Brain microvascular endothelial cell (primary cell): ENCODE measurements around the gene TMEM150C.

Source experiments
- DNase-seq: peaks from one replicate; pipeline ENCODE4 v3.0.0-alpha.2; 2020
- H3K27ac ChIP-seq: fragments of 250-450 bp; sonication (Bioruptor Pico); 2 replicates; pipeline ENCODE4 v1.5.1; 2020; ENCODE audit warnings: mild to moderate bottlenecking, moderate library complexity
- H3K27me3 ChIP-seq: fragments of 250-450 bp; sonication (Bioruptor Pico); replicated peaks from 2 replicates; pipeline ENCODE4 v1.5.1; 2020; ENCODE audit warnings: mild to moderate bottlenecking
- H3K36me3 ChIP-seq: fragments of 250-450 bp; sonication (Bioruptor Pico); replicated peaks from 2 replicates; pipeline ENCODE4 v1.5.1; 2020; ENCODE audit warnings: mild to moderate bottlenecking
- H3K4me3 ChIP-seq: 2 replicates; pipeline ENCODE4 v1.5.1; 2011; ENCODE audit warnings: low read depth, mild to moderate bottlenecking, control low read depth, low read length, moderate library complexity
- in situ Hi-C: cut with HindIII; loops from 2 replicates; pipeline ENCODE4 v1.10.0; 2017; ENCODE audit warnings: low sequenced_read_pairs, low pct_ligation_motif_present
- TF ChIP-seq, protein P1 (sequence below): IDR thresholded peaks from 2 replicates; pipeline ENCODE4 v1.5.1; 2011; ENCODE audit warnings: low read depth, mild to moderate bottlenecking, moderate library complexity, low read length, control low read depth, inconsistent platforms; ENCODE audit errors: missing control alignments

Gene TMEM150C

DNA sequence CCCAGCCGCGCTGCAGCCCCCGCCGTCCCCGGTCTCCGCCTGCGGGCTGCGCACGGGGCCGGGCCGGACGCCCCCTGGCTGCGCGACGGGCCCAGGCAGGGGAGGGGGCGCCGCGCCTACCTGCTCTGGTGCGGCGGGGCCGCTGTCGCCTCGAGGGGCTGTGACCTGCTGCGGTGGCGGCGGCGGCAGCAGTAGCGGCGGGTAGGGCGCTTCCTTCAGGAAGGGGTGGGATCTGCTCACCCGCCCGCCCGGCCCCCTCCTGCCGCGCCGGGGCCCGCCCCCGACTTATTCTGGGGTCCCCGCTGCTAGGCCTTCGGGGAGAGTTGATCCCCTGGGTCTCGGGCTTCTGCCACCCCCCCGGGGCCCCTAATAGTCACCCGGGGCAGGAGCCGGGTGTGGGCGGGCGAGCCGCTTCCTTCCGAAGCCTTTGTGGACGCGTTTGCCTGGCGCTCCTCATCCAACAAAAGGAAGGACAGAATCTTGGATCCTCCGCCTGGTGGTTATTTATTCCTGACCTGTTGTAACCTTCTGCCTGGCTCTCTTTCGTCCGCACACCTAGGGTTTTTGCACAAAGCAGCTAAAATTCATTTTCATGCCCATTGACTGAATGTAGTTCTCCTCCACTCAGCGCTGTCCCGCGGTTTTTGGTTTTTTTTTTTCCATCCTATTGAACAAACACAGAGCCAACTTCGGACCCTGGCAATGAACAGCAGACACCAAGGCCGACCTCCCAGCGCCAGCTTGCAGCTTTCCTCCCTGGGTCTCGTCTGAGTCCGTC lies at the start of gene TMEM150C:
TMEM150C (minus strand) TSS at position 203 of the 778 bp plus-strand sequence. CDS start 57,331 bp downstream, outside the sequence.
- no peak within 1 kb of the TSS for H3K27ac ChIP-seq
- H3K27me3 ChIP-seq = no peaks in the 10 kb centered on the region
- DNase-seq = no peak
- H3K4me3 ChIP-seq = peak within 1 kb of the TSS; percentile 53
- H3K36me3 ChIP-seq = no peaks in the 10 kb centered on the region
- TF ChIP-seq, protein P1, sequence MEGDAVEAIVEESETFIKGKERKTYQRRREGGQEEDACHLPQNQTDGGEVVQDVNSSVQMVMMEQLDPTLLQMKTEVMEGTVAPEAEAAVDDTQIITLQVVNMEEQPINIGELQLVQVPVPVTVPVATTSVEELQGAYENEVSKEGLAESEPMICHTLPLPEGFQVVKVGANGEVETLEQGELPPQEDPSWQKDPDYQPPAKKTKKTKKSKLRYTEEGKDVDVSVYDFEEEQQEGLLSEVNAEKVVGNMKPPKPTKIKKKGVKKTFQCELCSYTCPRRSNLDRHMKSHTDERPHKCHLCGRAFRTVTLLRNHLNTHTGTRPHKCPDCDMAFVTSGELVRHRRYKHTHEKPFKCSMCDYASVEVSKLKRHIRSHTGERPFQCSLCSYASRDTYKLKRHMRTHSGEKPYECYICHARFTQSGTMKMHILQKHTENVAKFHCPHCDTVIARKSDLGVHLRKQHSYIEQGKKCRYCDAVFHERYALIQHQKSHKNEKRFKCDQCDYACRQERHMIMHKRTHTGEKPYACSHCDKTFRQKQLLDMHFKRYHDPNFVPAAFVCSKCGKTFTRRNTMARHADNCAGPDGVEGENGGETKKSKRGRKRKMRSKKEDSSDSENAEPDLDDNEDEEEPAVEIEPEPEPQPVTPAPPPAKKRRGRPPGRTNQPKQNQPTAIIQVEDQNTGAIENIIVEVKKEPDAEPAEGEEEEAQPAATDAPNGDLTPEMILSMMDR = no peak
- in situ Hi-C loops = no loop called here

- DNase-seq = no peak
- no peak overlapping the region for H3K4me3 ChIP-seq
- TF ChIP-seq, protein P1 = no peak
- no peak overlapping the region for H3K27ac ChIP-seq
- in situ Hi-C loops = no loop called here
- no peaks in the 10 kb centered on the region for H3K27me3 ChIP-seq
- H3K36me3 ChIP-seq = no peaks in the 10 kb centered on the region
Observed at GRCh38 chr4:82611527-82611926, 49.7 kb upstream of the TMEM150C start.

GRCh38 chr4:82610041-82610440 lies 48.3 kb upstream of the TMEM150C start:
- H3K27me3 ChIP-seq = no peaks in the 10 kb centered on the region
- H3K27ac ChIP-seq = no peak overlapping the region
- H3K4me3 ChIP-seq = no peak overlapping the region
- H3K36me3 ChIP-seq = no peaks in the 10 kb centered on the region
- TF ChIP-seq, protein P1 = no peak
- DNase-seq = no peak
- in situ Hi-C loops = no loop called here

- Histone ChIP-seq H3K27ac (no peak overlapping the region), H3K27me3 (no peaks in the 10 kb centered on the region), H3K4me3 (no peak overlapping the region), H3K36me3 (no peaks in the 10 kb centered on the region)
- no peak for DNase-seq
- TF ChIP-seq, protein P1 = no peak
- in situ Hi-C loops = no loop called here
Observed at GRCh38 chr4:82606622-82607021, 44.8 kb upstream of the TMEM150C start.

DNA sequence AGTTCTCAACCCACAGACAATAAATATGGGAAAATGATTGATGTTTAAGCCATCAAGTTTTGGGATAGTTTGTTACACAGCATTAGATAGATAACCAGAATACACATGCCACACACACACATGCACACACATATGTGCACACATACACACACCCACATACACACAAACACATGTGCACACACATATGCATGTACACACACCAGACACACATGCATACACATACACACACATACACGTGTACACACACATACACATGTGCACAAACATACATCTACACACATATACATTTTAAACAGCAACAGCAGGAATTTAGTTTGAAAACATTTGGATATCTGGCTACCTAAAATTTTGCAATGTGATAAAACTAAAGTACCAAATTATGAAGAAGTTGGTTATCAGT lies 42.7 kb upstream of the TMEM150C start:
- in situ Hi-C loops = no loop called here
- TF ChIP-seq, protein P1 = no peak
- no peaks in the 10 kb centered on the region for H3K36me3 ChIP-seq

More for the DNA sequence above, 42.7 kb upstream of the TMEM150C start:
- Histone ChIP-seq H3K27me3 (no peaks in the 10 kb centered on the region), H3K27ac (no peak overlapping the region), H3K4me3 (no peak overlapping the region)
- no peak for DNase-seq
